H1 (cell line): ENCODE measurements around the gene PIP5K1B.

Source experiments
- CBX5 ChIP-seq: fragments of 300-800, 300-1000 bp; sonication (generic); IDR thresholded peaks from 2 replicates; pipeline ENCODE4 v1.7.1; 2016; ENCODE audit warnings: antibody characterized with exemption, low read length, low read depth
- CEBPB ChIP-seq: IDR thresholded peaks from 2 replicates; pipeline ENCODE4 v1.6.1; 2012; ENCODE audit warnings: low read depth, low read length
- CHD2 ChIP-seq: IDR thresholded peaks from 2 replicates; pipeline ENCODE4 v1.6.1; 2012; ENCODE audit warnings: low read length, improper control_type of control experiment
- CTCF ChIP-seq, 3 experiments: IDR thresholded peaks; 1 replicate in 2 of 3; 2 replicates in 1 of 3; pipeline versions ENCODE4 v1.5.1 to v1.6.1; 2011; ENCODE audit warnings: low read length in 3 of 3, mild to moderate bottlenecking in 3 of 3, inconsistent platforms in 2 of 3, low read depth in 1 of 3, moderate library complexity in 1 of 3; ENCODE audit not compliant: insufficient read depth in 1 of 3; ENCODE audit errors: control extremely low read depth in 1 of 3
- EZH2 ChIP-seq: fragments of 200-600 bp; sonication (generic); IDR thresholded peaks from 2 replicates; pipeline ENCODE4 v1.7.1; 2012; ENCODE audit warnings: low read depth, mild to moderate bottlenecking, moderate library complexity, low read length, inconsistent platforms; ENCODE audit not compliant: severe bottlenecking
- GABPA ChIP-seq: IDR thresholded peaks from 2 replicates; pipeline ENCODE4 v1.6.1; 2011; ENCODE audit warnings: mild to moderate bottlenecking, low read length, moderate library complexity, borderline replicate concordance; ENCODE audit not compliant: insufficient read depth
- JUND ChIP-seq: IDR thresholded peaks from 2 replicates; pipeline ENCODE4 v1.6.1; 2011; ENCODE audit warnings: mild to moderate bottlenecking, improper control_type of control experiment, low read length
- MAFK ChIP-seq: IDR thresholded peaks from 2 replicates; pipeline ENCODE4 v1.6.1; 2012; ENCODE audit warnings: low read depth, mild to moderate bottlenecking, improper control_type of control experiment, low read length
- POLR2A ChIP-seq, 2 experiments: IDR thresholded peaks; 1 replicate in 1 of 2; 2 replicates in 1 of 2; pipeline ENCODE4 v1.6.1; 2011; ENCODE audit warnings: low read depth in 2 of 2, low read length in 2 of 2, mild to moderate bottlenecking in 2 of 2; ENCODE audit errors: control extremely low read depth in 1 of 2
- TEAD4 ChIP-seq: IDR thresholded peaks from 2 replicates; pipeline ENCODE4 v1.6.1; 2012; ENCODE audit warnings: low read depth, low read length, inconsistent platforms, mixed read lengths
- ZNF274 ChIP-seq: IDR thresholded peaks from 2 replicates; pipeline ENCODE4 v1.7.0; 2012; ENCODE audit warnings: low read length, borderline replicate concordance; ENCODE audit errors: extremely low read depth
- TF ChIP-seq, protein P1 (sequence below): IDR thresholded peaks from 2 replicates; pipeline ENCODE4 v1.6.1; 2012; ENCODE audit warnings: inconsistent platforms

DNA sequence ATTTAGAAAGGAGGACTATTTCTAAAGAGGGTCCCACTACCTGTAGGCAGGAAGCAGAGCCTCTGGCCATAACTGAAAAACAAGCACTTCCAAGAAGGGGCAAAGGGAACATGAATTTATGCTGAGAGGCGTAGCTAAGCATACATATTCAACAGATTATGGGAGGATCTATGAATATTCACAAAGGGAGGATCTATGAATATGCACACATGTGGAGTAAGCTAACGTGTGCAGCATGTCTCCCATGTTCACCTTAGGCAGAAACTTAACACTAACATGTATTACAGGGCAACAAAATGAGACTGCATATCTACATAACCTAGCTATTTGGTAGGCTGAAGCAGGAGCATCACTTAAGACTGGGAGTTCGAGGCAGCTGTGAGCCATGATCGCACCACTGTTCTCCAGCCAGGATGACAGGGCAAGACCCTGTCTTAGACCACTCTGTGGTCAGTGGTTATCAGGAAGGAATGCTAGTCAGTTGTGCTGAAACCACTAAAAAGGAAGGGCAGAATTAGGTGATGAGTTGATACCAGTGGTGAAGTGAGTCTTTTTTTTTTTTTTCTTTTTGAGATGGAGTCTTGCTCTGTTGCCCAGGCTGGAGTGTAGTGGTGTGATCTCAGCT, 351.3 kb downstream of the PIP5K1B start:
- TF ChIP-seq JUND (no peak), TEAD4 (no peak), ZNF274 (no peak), CTCF (IDR thresholded peaks at IDR 0.05; ENCODE audit: control extremely low read depth in 1 of 3, insufficient read depth in 1 of 3, low read depth in 1 of 3, low read length in 3 of 3) (no peak), MAFK (no peak), CEBPB (no peak), GABPA (no peak), CHD2 (no peak), CBX5 (no peak), EZH2 (no peak), POLR2A (IDR thresholded peaks at IDR 0.05; ENCODE audit: control extremely low read depth in 1 of 2, low read depth in 2 of 2, low read length in 2 of 2) (no peak)
- TF ChIP-seq, protein P1, sequence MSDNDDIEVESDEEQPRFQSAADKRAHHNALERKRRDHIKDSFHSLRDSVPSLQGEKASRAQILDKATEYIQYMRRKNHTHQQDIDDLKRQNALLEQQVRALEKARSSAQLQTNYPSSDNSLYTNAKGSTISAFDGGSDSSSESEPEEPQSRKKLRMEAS, result no peak
